HEK293T (cell line): ENCODE measurements around the gene RFX4.

Experiments
- BHLHE40 ChIP-seq: fragments of 450-650 bp; IDR thresholded peaks from 2 replicates; pipeline ENCODE4 v1.6.1; 2016; ENCODE audit warnings: mild to moderate bottlenecking, moderate library complexity, borderline replicate concordance
- FOXA1 ChIP-seq: fragments of 450-650 bp; IDR thresholded peaks from 2 replicates; pipeline ENCODE4 v1.6.1; 2016; ENCODE audit warnings: mild to moderate bottlenecking
- FOXM1 ChIP-seq: fragments of 450-650 bp; IDR thresholded peaks from 2 replicates; pipeline ENCODE4 v1.6.1; 2017; ENCODE audit warnings: mild to moderate bottlenecking, borderline replicate concordance
- L3MBTL2 ChIP-seq: fragments of 450-650 bp; conservative IDR thresholded peaks from 2 replicates; pipeline ENCODE4 v1.6.1; 2016; ENCODE audit warnings: mild to moderate bottlenecking
- NFRKB ChIP-seq: fragments of 450-650 bp; IDR thresholded peaks from 2 replicates; pipeline ENCODE4 v1.6.1; 2016; ENCODE audit warnings: mild to moderate bottlenecking, moderate library complexity
- SP1 ChIP-seq: fragments of 450-650 bp; IDR thresholded peaks from 2 replicates; pipeline ENCODE4 v1.6.1; 2017
- SUZ12 ChIP-seq: fragments of 450-650 bp; IDR thresholded peaks from 2 replicates; pipeline ENCODE4 v1.6.1; 2016; ENCODE audit warnings: mild to moderate bottlenecking
- ZNF384 ChIP-seq: fragments of 450-650 bp; IDR thresholded peaks from 2 replicates; pipeline ENCODE4 v1.6.1; 2016

DNA sequence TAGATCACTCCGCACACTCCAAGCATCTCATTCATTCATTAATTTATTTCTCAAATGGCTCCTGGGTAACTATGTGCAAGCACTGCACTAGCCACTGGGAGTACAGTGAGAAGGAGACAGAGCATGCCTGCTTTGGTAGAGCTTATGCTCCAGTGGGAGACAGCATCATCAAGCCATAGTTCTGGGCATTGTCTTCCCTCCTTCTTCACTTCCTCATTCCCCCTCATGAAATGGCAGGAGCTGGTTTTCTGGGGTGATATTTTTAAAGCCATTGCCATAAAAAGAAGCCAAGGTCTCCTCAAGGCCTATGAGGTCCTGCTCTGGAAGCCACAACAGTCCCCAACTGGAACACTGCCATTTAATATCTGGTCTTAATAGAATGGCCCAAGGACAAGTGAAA lies 171.5 kb downstream of the RFX4 start:
- TF ChIP-seq SP1 (no peak), NFRKB (no peak), SUZ12 (no peak), L3MBTL2 (no peak), FOXM1 (no peak), BHLHE40 (no peak), ZNF384 (no peak), FOXA1 (no peak)
